ENCODE measurements around the gene SCAF1. TPM values are rescaled to one million over a fixed set of nuclear protein-coding genes. Genes with fewer than 3 reads are reported as not detected.

SCAF1 gene
- total RNA-seq, 2 experiments from 2014 or later = 39.9 to 41.9 TPM

- intact Hi-C loops (cut with micrococcal nuclease) = loop anchor here (1.0 kb wide), 4 partner anchors 11 to 211 kb away; partner anchors contain the start of gene RRAS
- CTCF ChIA-PET = interaction anchor here (0.9 to 2.2 kb wide), 3 partner anchors 11 to 53 kb away, joined by 3 to 7 read pairs (median 6); no protein-coding TSS in a partner anchor
These were observed 23.0 kb downstream of the SCAF1 start for GRCh38 chr19:49665036-49665350.

GRCh38 chr19:49665351-49666119 lies 23.5 kb downstream of the SCAF1 start, which contains the start of the genes BCL2L12 and IRF3:
BCL2L12 (plus strand) TSS chr19:49665933; CDS start chr19:49666693, 760 bp downstream.
IRF3 (minus strand) TSS chr19:49665857; CDS start chr19:49664838, 1,019 bp downstream.
- H3K4me3 Mint-ChIP-seq = peak within 1 kb of the TSS; percentile 98
- H3K9me3 Mint-ChIP-seq = no peaks in the 10 kb centered on the region
- peaks cover 20% of the 10 kb centered on the region for H3K36me3 Mint-ChIP-seq (ENCODE audit: low read depth)
- intact Hi-C loops (cut with micrococcal nuclease) = loop anchor here (1.0 kb wide), 4 partner anchors 11 to 211 kb away; partner anchors contain the start of gene RRAS
- H3K4me1 Mint-ChIP-seq (ENCODE audit: low read depth) = peaks cover 35% of the 10 kb centered on the region
- no peaks in the 10 kb centered on the region for H3K27me3 Mint-ChIP-seq (ENCODE audit: low read depth)
- CTCF ChIA-PET = interaction anchor here (0.6 to 2.2 kb wide), 4 partner anchors 10 to 86 kb away, joined by 3 to 7 read pairs (median 4); no protein-coding TSS in a partner anchor
- H3K27ac Mint-ChIP-seq = peak within 1 kb of the TSS; percentile 93
- peak; percentile 100 for DNase-seq

More at GRCh38 chr19:49665036-49665350, 23.0 kb downstream of the SCAF1 start:
- peaks cover 23% of the 10 kb centered on the region for H3K36me3 Mint-ChIP-seq (ENCODE audit: low read depth)
- H3K4me1 Mint-ChIP-seq (ENCODE audit: low read depth) = peaks cover 37% of the 10 kb centered on the region
- peak overlapping the region; percentile 93 for H3K27ac Mint-ChIP-seq
- DNase-seq = no peak
- peak overlapping the region; percentile 98 for H3K4me3 Mint-ChIP-seq
- H3K9me3 Mint-ChIP-seq = no peaks in the 10 kb centered on the region
- no peaks in the 10 kb centered on the region for H3K27me3 Mint-ChIP-seq (ENCODE audit: low read depth)

- intact Hi-C loops (cut with micrococcal nuclease) = no loop called here
- Mint-ChIP-seq H3K4me1 (ENCODE audit: low read depth) (peaks cover 35% of the 10 kb centered on the region), H3K9me3 (no peaks in the 10 kb centered on the region), H3K36me3 (ENCODE audit: low read depth) (peaks cover 20% of the 10 kb centered on the region), H3K27me3 (ENCODE audit: low read depth) (no peaks in the 10 kb centered on the region), H3K4me3 (peak overlapping the region; percentile 98), H3K27ac (peak overlapping the region; percentile 93)
- no peak for DNase-seq
- CTCF ChIA-PET = interaction anchor here (0.6 kb wide), 1 partner anchor 85 kb away, joined by 3 read pairs; no protein-coding TSS in a partner anchor
These were observed 24.1 kb downstream of the SCAF1 start for GRCh38 chr19:49666120-49666444.

- intact Hi-C loops (cut with micrococcal nuclease) = no loop called here
- H3K4me3 Mint-ChIP-seq = peak overlapping the region; percentile 98
- peaks cover 39% of the 10 kb centered on the region for H3K4me1 Mint-ChIP-seq (ENCODE audit: low read depth)
- no peak for DNase-seq
- H3K9me3 Mint-ChIP-seq = no peaks in the 10 kb centered on the region
- CTCF ChIA-PET = interaction anchor here (1.4 kb wide), 1 partner anchor 13 kb away, joined by 3 read pairs; no protein-coding TSS in a partner anchor
- no peaks in the 10 kb centered on the region for H3K27me3 Mint-ChIP-seq (ENCODE audit: low read depth)
- no peak overlapping the region for H3K27ac Mint-ChIP-seq
- H3K36me3 Mint-ChIP-seq (ENCODE audit: low read depth) = peaks cover 19% of the 10 kb centered on the region
These were observed 25.5 kb downstream of the SCAF1 start for GRCh38 chr19:49667473-49667872.

- intact Hi-C loops (cut with micrococcal nuclease) = no loop called here
- DNase-seq = no peak
- Mint-ChIP-seq H3K9me3 (no peaks in the 10 kb centered on the region), H3K27me3 (ENCODE audit: low read depth) (no peaks in the 10 kb centered on the region), H3K27ac (no peak overlapping the region), H3K4me3 (no peak overlapping the region), H3K36me3 (ENCODE audit: low read depth) (peaks cover 14% of the 10 kb centered on the region), H3K4me1 (ENCODE audit: low read depth) (peaks cover 20% of the 10 kb centered on the region)
- CTCF ChIA-PET = interaction anchor here (1.4 kb wide), 1 partner anchor 166 kb away, joined by 5 read pairs; no protein-coding TSS in a partner anchor
These were observed 27.5 kb downstream of the SCAF1 start for GRCh38 chr19:49669516-49669915.

- H3K4me3 Mint-ChIP-seq = no peak overlapping the region
- peaks cover 12% of the 10 kb centered on the region for H3K4me1 Mint-ChIP-seq (ENCODE audit: low read depth)
- no peaks in the 10 kb centered on the region for H3K27me3 Mint-ChIP-seq (ENCODE audit: low read depth)
- no peak overlapping the region for H3K27ac Mint-ChIP-seq
- peaks cover 13% of the 10 kb centered on the region for H3K36me3 Mint-ChIP-seq (ENCODE audit: low read depth)
- peak; percentile 79 for DNase-seq
- CTCF ChIA-PET = interaction anchor here (0.6 to 2.9 kb wide), 20 partner anchors 9 to 218 kb away, joined by 3 to 13 read pairs (median 4); partner anchors contain the start of genes NOSIP and RRAS
- intact Hi-C loops (cut with micrococcal nuclease) = loop anchor here (2.0 kb wide), 1 partner anchor 56 kb away; no protein-coding TSS in a partner anchor
- no peaks in the 10 kb centered on the region for H3K9me3 Mint-ChIP-seq
These were observed 30.3 kb downstream of the SCAF1 start for GRCh38 chr19:49672131-49672919.

- DNase-seq = peak; percentile 55
- H3K9me3 Mint-ChIP-seq = no peaks in the 10 kb centered on the region
These were observed 34.3 kb downstream of the SCAF1 start for GRCh38 chr19:49676136-49676783.

GRCh38 chr19:49676784-49677230 lies 34.8 kb downstream of the SCAF1 start:
- DNase-seq = peak; percentile 100
- Mint-ChIP-seq H3K36me3 (ENCODE audit: low read depth) (peaks cover 13% of the 10 kb centered on the region), H3K4me3 (peak overlapping the region; percentile 91), H3K27ac (peak overlapping the region; percentile 99), H3K27me3 (ENCODE audit: low read depth) (no peaks in the 10 kb centered on the region), H3K4me1 (ENCODE audit: low read depth) (peaks cover 29% of the 10 kb centered on the region), H3K9me3 (no peaks in the 10 kb centered on the region)
- CTCF ChIA-PET = interaction anchor here (0.5 to 2.2 kb wide), 4 partner anchors 12 to 127 kb away, joined by 3 to 6 read pairs (median 4); partner anchors contain the start of genes ADM5, BCL2L12 and IRF3
- intact Hi-C loops (cut with micrococcal nuclease) = loop anchor here (1.0 to 2.0 kb wide), 7 partner anchors 12 to 348 kb away; partner anchors contain the start of genes AKT1S1, ALDH16A1, BCL2L12 and IRF3

More at GRCh38 chr19:49676136-49676783, 34.3 kb downstream of the SCAF1 start:
- Mint-ChIP-seq H3K4me1 (ENCODE audit: low read depth) (peaks cover 28% of the 10 kb centered on the region), H3K27ac (peak overlapping the region; percentile 99), H3K36me3 (ENCODE audit: low read depth) (peaks cover 13% of the 10 kb centered on the region), H3K27me3 (ENCODE audit: low read depth) (no peaks in the 10 kb centered on the region), H3K4me3 (peak overlapping the region; percentile 91)
- intact Hi-C loops (cut with micrococcal nuclease) = loop anchor here (1.0 to 2.0 kb wide), 5 partner anchors 11 to 223 kb away; partner anchors contain the start of genes AKT1S1, ALDH16A1, BCL2L12 and IRF3
- CTCF ChIA-PET = interaction anchor here (0.8 to 2.2 kb wide), 3 partner anchors 11 to 126 kb away, joined by 3 to 6 read pairs (median 3); partner anchors contain the start of genes ADM5, BCL2L12 and IRF3

GRCh38 chr19:49677231-49677900 lies 35.4 kb downstream of the SCAF1 start, which contains the start of gene PRMT1:
PRMT1 (plus strand) TSS chr19:49677271; CDS start chr19:49677281, 10 bp downstream.
- CTCF ChIA-PET = interaction anchor here (0.5 to 2.1 kb wide), 7 partner anchors 12 to 207 kb away, joined by 3 to 8 read pairs (median 4); partner anchors contain the start of genes ADM5 and RRAS
- no peaks in the 10 kb centered on the region for H3K9me3 Mint-ChIP-seq
- H3K4me1 Mint-ChIP-seq (ENCODE audit: low read depth) = peaks cover 29% of the 10 kb centered on the region
- peak within 1 kb of the TSS; percentile 99 for H3K27ac Mint-ChIP-seq
- no peaks in the 10 kb centered on the region for H3K27me3 Mint-ChIP-seq (ENCODE audit: low read depth)
- intact Hi-C loops (cut with micrococcal nuclease) = loop anchor here (1.0 to 2.0 kb wide), 4 partner anchors 181 to 348 kb away; partner anchors contain the start of genes AKT1S1, ALDH16A1, RPS11 and TBC1D17
- no peak for DNase-seq
- H3K4me3 Mint-ChIP-seq = peak within 1 kb of the TSS; percentile 91
- peaks cover 12% of the 10 kb centered on the region for H3K36me3 Mint-ChIP-seq (ENCODE audit: low read depth)

GRCh38 chr19:49677901-49678674 lies 36.1 kb downstream of the SCAF1 start:
- Mint-ChIP-seq H3K27ac (peak overlapping the region; percentile 90), H3K4me1 (ENCODE audit: low read depth) (peaks cover 29% of the 10 kb centered on the region), H3K9me3 (no peaks in the 10 kb centered on the region), H3K36me3 (ENCODE audit: low read depth) (peaks cover 16% of the 10 kb centered on the region), H3K27me3 (ENCODE audit: low read depth) (no peaks in the 10 kb centered on the region), H3K4me3 (peak overlapping the region; percentile 91)
- peak; percentile 94 for DNase-seq
- CTCF ChIA-PET = interaction anchor here (0.6 to 2.1 kb wide), 13 partner anchors 11 to 208 kb away, joined by 3 to 9 read pairs (median 3); partner anchors contain the start of genes ADM5, PTOV1 and RRAS
- intact Hi-C loops (cut with micrococcal nuclease) = loop anchor here (1.0 to 2.0 kb wide), 7 partner anchors 85 to 347 kb away; partner anchors contain the start of genes AKT1S1, ALDH16A1, FLT3LG and RPS11

Measured in activated naive CD4-positive, alpha-beta T cell treated with anti-CD3 and anti-CD28 coated beads for 36 hours (primary cell).